ENCODE data around the gene GDAP1L1.
"Not testable (repeated sequence)": the region's sequence is repeated elsewhere in the genome, so short reads cannot be mapped to it uniquely, and the experiment has no call there.

GDAP1L1 gene

DNA sequence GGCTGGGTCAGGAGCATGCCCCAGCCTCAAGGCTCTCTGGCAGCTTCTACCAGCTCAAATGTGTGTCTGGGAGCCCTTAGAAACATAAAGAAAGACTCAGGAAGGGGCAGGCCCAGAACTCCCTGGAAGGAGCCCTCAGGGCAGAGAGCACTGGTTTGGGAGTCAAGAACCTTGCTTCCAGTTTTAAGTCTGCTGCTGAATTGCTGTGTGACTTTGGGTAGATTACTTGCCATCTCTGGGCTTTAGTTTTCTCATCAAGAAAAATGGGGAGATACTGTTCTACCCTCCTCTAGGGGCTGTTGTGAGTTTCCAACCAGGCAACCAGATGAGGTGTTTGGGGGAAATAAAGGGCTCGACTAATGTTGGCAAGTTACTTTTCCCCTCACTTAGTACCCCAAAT lies 8.8 kb downstream of the GDAP1L1 start:
- no peak for DNase-seq (ENCODE audit: low read depth)

DNA sequence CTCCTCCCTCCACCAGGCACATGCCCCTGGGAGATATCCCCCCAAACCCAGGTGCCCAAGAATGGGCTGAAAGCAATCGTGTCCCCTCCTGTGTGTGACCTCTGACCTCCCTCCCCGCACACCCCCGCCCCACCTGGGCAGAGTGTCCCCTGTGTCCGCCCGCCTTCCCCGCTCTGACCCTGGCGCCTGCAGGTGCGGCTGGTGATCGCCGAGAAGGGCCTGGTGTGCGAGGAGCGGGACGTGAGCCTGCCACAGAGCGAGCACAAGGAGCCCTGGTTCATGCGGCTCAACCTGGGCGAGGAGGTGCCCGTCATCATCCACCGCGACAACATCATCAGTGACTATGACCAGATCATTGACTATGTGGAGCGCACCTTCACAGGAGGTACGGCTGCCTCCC lies 9.9 kb downstream of the GDAP1L1 start:
- no peak for DNase-seq (ENCODE audit: low read depth)

DNA sequence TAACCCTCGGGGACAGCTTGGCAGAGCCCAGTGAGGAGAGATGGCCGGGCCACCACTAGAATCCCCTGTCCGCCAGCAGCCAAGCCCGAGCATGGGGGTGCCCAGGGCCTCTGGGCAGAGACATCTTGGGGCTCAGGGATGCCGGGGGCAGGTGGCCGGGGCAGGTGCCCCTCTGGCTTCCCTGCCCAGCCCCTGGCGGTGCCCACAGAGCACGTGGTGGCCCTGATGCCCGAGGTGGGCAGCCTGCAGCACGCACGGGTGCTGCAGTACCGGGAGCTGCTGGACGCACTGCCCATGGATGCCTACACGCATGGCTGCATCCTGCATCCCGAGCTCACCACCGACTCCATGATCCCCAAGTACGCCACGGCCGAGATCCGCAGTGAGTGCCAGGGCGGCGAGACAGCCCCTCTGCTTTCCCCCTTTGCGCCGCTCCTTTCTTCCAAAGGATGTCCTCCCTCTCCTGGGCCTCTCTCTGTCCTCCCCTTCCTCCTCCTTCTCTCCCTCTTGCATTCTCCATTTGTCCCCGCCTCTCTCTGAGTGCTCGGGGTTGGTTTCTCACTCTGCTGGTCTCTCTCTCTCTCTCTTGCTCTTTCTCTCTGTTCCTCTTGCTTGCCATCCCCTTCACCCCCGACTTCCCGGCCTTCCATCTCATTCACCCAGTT lies 11.2 kb downstream of the GDAP1L1 start:
- DNase-seq (ENCODE audit: low read depth) = no peak

DNA sequence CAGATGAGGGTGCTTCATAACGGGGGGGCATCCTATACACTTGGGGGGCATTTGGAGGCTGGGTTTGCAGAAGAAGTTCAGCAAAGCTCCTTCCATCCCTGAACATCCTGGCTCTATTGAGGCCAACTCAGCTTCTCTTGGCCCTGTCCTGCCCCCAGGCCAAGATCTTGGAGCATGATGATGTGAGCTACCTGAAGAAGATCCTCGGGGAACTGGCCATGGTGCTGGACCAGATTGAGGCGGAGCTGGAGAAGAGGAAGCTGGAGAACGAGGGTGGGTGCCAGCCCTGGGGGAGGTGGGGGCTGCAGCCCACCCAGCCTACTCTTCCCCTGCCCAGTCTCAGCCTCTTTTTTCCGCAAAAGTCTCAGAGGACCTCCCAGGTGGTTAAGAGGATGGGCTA lies 17.2 kb downstream of the GDAP1L1 start:
- no peak for DNase-seq (ENCODE audit: low read depth)

DNA sequence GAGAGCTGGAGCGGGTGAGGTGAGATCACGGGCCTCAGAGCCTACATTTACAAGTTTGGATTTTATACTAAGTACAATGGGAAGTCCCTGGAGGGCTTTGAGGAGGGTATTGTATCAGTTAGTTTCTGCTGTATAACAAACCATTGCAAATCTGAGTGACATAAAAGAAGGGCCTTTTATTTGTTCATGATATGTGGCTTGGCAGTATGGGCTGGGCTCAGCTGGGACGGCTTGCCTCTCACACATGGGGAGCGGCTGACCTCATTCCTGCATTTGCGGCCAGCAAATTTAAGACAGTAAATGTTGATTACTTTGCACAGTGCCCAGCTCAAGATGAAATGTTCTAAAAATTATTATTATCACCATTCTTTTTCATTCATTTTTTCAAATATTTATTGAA lies 21.7 kb downstream of the GDAP1L1 start:
- no peak for DNase-seq (ENCODE audit: low read depth)

DNA sequence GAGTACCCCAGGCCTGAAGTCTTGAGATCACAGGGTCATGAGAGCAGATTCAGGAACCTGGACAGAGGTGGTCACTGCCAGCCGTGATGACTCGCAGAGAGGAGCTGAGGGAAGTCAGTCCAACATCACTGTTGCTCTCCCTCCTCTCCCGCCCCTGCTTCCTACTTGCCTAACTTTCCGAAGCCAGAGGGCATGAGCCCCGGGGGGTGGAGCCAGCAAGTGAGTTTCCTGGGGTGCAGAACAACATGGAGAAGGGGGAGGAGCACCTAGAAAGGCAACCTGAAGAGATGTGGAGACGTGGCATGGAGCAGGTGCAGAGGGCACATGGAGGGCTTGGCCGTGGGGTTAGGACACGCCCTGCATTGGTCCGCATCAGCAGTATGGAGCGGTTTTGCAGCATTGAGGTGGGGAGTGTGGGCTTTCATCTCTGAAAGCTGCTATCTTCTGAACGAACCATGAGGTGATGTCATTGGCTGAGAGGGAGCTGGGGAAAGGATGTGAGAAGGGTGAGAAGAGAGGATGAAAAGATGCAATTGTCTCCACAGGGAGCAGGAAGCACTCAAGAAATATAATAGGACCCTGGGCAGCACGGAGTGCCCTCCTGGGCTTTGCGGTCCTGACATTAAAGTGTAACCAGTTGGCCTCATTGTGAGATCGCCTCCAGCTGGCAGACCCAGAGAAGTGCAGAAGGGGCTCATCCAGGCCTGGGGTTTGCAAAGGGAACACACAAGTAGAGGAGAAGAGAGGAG lies 25.0 kb downstream of the GDAP1L1 start:
- DNase-seq (ENCODE audit: low read depth) = no peak

DNA sequence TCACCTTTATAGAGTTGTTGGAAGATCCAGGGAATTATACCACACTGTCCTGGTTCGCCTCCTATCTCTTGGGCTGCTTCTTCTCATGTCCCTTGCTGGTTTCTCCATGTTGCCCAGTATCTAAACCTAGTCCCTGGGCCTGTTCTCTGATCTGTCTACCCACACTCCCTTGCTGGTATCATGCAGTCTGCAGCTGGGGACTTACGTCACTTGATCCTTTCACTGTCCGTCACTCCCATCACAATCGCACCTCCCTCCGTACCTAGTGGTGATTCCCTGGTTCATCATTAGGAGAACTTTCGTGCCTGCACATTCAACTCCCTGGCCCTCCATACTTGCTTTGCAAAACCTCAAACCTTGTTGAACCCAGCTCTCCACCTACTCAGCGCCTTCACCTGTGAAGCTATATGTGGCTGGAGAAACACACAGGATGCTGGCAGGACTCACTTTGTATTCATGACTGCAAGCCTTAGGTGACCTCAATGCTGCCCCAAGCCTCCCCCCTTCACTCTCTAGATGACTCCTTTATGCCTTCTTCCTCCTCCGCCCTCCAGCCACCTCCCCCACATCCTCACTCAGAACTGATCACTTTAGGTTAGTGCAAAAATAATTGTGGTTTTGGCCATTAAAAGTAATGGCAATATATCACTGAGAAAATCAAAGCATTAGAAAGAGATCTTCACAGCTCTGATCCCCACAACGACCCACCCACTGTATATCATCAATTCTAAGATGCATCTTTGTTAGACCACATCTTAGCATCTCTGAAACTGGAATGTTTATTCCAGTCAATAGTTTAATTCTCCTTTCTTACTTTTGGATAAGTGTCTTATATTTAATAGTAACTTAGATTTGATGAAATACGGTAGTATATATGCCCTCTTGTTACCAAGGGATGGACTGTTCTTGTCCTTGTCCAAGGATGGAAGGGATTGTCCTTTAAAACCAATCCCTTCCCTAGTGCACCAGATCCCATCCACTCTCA lies 26.4 kb downstream of the GDAP1L1 start:
- no peak for DNase-seq (ENCODE audit: low read depth)

DNA sequence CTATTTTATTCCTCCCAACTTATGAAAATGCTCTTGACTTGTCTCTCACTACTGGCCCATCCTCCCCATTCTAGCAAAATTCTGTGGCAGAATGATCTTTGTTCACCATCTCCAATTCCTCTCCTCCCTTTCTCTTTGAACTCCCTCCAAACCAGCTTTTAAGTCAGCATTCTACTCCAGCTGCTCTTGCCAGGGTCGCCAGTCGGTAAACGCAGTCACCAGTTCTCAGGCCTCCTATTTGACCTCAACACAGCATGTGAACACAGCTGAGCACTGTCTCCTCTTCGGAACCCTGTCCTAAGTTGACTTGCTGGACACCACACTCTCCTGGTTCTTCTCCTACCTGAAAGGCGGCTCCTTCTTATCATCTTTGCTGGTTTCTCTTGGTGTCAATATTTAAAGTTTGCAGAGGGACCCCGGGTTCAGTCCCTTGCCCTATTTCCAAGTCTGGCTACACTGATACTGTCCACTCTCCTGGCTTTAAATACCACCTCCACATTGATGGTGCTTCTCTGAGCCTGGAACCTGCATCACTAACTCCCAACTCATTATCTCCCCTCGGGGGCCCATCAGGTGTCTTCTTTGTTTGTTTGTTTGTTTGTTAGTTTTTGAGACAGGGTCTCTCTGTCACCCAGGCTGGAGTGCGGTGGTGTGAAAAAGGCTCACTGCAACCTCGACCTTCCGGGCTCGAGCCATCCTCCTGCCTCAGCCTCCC lies 27.4 kb downstream of the GDAP1L1 start:
- DNase-seq (ENCODE audit: low read depth) = no peak

DNA sequence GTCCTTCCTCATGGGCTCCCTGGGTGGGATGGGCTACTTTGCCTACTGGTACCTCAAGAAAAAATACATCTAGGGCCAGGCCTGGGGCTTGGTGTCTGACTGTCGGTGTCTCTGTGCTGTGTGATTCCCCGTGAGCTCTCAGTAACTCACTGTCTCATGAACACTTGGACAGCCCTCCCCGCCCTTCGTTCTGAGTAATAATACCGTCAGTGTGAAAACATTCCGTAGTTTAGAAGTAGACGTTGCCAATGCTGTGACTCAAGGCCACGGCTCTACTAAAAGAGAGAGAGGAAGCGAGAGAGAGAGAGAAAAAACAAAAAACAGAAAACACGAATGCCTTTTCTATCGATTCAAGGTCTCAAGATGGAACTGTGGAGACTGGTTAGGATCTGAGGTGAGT lies 32.1 kb downstream of the GDAP1L1 start:
- DNase-seq (ENCODE audit: low read depth) = peak; percentile 93

DNA sequence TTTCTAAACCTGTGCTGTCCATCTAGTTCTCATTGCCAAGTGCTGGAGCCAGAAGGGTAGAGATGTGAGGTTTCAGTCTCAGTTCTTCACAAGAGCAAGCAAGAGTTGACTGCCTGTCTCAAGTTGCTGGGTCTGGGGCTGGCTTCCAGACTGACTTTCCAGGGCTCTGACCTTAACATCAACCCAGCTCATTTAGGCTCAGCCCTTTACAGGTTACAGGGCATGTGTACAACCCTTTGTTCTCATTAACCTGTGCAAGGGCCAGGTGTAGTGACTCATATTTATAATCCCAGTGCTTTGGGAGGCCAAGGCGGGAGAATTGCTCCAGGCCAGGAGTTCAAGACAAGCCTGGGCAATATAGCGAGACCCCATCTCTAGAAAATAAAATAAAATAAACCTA lies 33.3 kb downstream of the GDAP1L1 start:
- no peak for DNase-seq (ENCODE audit: low read depth)

DNA sequence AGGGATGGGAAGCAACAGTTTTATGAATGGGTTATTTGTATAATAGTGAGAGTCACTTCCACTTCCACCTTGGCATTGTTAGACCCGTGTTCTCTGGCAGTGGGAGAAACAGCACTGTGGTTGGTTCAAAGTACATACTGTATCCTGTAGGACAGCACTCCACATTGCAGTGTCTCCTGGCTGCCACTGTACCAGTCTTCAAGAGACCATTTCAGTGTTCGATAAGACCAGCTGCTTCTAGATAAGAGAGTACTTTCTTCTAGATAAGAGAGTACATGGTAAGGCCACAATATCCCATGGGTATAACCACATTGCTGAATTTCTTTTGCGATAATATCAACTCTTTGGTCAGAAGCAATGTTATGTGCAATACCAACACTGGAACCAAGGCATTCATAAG lies 35.1 kb downstream of the GDAP1L1 start:
- DNase-seq (ENCODE audit: low read depth) = no peak

DNA sequence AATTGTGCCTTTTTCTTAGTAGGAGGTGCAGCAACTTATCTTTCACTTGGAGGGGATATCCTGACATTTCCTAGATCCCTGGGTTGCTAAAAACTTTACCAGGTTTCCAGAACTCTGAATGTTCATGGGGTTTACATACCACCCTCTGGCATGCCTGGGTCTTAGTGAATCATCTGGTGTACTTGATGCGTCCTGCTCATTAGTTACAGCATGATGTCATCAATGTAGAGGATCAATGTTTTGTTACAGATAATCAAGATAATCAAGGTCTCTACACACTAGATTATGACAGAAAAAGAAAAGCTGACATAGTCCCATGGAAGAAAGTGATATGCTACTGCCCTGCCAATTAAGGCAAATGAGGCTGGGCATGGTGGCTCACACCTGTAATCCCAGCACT lies 36.9 kb downstream of the GDAP1L1 start:
- DNase-seq (ENCODE audit: low read depth) = peak; percentile 36

DNA sequence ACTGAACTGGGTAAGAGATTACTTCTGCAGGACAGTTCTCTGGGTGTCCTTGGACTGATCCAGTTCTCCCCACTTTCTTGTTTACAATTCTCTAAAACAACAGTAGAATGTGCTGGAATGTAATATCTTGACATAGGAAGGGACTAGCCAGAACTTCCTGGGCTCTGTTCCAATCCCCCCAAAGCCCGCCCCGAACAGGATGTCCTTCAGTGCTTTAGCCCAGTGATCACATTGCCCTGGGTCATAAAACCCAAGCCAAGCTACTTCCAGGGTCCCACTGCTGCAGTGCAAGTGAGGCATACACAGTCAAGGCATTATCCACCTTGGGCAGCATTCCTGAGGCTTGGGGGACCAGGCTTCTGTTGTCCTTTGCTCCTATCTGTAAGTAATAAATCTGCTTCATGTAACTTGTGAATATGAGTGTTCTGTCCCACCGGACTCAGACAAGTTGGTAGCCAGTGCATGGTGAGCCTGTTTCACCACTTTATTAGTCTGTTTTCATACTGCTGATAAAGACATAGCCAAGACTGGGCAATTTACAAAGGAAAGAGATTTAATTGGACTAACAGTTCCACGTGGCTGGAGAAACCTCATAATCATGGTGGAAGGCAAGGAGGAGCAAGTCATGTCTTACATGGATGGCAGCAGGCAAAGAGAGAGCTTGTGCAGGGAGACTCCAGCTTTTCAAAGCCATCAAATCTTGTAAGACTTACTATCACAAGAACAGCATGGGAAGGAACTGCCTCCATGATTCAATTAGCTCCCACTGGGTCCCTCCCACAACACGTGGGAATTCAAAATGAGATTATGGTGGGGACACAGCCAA lies 40.4 kb downstream of the GDAP1L1 start:
- no peak for DNase-seq (ENCODE audit: low read depth)

DNA sequence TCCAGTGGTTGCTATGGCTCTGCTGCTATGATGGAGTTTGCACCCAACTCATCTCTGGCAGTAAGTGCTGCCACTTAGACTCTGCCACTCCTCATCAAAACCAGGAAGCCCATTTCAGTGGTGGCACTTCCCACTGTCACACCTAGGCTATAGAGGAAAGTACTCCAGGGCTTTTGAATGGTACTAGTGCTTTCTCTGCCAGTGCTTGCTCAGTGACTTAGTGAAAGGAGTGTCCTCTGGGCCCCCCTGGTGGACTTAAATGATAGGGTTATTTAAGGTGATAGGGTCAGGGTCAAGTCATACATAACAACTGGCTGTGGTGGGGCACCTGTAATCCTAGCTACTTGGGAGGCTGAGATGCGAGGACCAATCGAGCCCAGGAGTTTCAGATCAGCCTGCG lies 41.1 kb downstream of the GDAP1L1 start:
- no peak for DNase-seq (ENCODE audit: low read depth)

DNA sequence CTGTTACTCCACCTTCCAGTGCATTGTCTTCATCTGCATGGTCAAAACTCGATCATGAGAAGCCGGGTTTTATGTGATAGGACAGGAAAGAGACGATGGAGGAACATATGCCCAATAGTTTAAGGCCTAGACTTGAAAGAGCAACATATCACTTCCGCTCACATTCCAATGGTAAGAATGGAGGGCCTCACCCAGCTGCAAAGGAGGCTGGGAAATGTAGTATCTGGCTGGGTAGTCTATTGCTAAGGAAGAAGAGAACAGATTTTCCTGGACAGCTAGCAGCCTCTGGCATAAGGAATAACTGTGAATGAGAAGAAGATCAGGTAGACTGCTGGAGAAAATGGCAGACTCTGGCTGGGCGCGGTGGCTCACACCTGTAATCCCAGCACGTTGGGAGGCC lies 44.6 kb downstream of the GDAP1L1 start:
- no peak for DNase-seq (ENCODE audit: low read depth)

DNA sequence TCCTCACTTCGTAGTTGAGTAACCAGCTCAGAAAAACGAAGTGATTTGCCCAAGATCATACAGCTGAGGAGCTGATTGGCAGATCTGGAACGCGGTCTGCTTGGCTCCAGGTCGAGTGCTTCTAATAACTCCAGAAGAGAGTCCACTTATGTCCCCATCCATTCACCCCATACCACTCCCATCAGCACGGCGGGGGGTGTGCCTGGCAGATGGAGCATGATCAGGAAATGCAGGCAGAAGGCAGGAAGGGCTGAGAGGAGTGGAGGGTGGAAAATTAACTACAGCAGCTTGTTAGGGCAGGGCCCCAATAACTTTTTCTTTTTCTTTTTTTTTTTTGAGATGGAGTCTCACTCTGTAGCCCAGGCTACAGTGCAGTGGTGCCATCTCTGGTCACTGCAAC lies 48.9 kb downstream of the GDAP1L1 start:
- no peak for DNase-seq (ENCODE audit: low read depth)

DNA sequence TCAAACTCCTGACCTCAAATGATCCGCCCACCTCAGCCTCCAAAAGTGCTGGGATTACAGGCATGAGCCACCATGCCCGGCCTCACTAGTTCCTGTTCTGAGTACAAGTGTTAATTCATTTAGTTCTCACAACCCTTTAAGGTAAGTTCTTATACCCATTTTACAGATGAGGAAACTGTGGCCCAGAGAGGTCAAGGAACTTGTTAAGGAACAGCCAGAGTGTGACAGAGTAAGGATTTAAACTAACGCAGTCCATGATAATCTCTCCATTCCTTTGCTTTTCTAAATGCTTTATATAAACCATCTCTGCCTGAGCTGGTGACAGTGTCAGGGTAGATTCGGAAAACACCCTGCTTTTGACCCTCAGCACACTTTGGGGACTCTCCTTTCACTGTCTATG lies 50.6 kb downstream of the GDAP1L1 start:
- no peak for DNase-seq (ENCODE audit: low read depth)

DNA sequence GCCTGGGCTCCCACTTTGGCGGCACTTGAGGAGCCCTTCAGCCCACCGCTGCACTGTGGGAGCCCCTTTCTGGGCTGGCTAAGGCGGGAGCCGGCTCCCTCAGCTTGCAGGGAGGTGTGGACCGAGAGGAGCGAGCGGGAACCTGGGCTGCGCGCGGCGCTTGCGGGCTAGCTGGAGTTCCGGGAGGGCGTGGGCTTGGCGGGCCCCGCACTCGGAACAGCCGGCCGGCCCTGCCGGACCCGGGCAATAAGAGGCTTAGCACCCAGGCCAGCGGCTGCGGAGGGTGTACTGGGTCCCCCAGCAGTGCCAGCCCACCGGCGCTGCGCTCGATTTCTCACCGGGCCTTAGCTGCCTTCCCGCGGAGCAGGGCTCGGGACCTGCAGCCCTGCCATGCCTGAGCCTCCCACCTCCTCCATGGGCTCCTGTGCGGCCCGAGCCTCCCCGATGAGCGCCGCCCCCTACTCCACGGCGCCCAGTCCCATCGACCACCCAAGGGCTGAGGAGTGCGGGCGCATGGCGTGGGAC lies 52.0 kb downstream of the GDAP1L1 start:
- DNase-seq (ENCODE audit: low read depth) = not testable (repeated sequence)

DNA sequence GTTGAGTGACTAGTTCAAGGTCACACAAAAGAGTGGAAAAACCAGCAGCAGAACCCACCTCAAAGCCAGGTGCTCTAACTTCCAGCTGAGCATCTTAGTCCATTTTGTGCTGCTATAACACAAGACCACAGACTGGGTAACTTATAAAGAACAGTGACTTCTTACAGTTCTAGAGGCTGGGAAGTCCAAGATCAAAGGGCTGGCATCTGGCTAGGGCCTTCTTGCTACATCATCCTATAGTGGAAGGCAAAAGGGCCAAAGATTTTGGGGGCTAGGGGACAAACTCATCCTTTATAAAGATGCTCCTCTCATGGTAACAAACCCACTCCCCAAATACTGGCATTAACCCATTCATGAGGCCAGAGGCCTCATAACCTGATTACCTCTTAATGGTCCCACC lies 54.2 kb downstream of the GDAP1L1 start:
- DNase-seq (ENCODE audit: low read depth) = no peak

DNA sequence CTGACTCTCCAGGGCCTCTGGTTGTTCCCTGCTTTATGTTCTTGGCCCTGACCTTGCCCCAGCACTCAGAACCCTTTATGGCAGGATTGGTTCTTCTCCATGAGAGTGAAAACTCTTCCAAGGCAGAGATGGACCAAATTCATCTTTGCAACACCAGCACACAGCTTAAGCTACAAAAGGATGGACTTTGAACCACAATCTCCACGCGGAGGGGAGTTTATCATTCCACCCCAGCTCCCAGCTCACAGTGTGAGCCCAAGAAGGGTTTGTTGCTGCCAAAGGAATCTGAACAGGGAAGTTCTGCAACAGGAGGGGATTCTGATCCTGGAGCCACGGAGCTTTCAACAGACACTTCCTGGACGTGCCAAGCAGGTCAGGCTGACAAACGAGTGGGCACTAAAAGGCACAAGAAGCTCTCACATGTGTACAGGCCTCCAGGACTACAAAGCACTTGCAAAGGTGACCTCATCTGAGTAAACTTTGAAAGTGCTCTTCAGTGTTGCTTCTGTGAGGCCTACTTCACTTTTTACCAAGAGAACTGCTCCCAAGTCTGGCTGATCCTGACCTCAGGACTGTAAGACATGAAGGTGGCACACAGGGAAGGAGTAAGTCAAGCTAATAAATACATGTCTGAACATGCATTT lies 55.0 kb downstream of the GDAP1L1 start:
- no peak for DNase-seq (ENCODE audit: low read depth)
